Common myeloid progenitor, CD34-positive (primary cell): ENCODE data around the gene UBE3D.
"Not testable (repeated sequence)": the region's sequence is repeated elsewhere in the genome, so short reads cannot be mapped to it uniquely, and the experiment has no call there.

Experiments
- CTCF ChIA-PET: fragments of 350-600 bp; sonication (Branson Sonifier 250); formaldehyde crosslinking; loops from one replicate; lab custom pipeline; 2021; ENCODE audit warnings: antibody characterized with exemption; lab: Charles Lee
- POLR2A ChIA-PET: fragments of 350-600 bp; sonication (Branson Sonifier 250); formaldehyde crosslinking; loops from one replicate; lab custom pipeline; 2021; ENCODE audit warnings: antibody characterized with exemption; lab: Charles Lee
- DNase-seq, 3 donors: peaks; one replicate each; pipeline versions ENCODE4 v3.0.0 to v3.0.0-alpha.2; 2013
- H3K27ac ChIP-seq, 2 experiments: 1 replicate in 1 of 2; 2 replicates in 1 of 2; pipeline ENCODE4 v1.7.0; 2013; ENCODE audit warnings: inconsistent platforms in 2 of 2, low read length in 2 of 2, mild to moderate bottlenecking in 2 of 2, low read depth in 1 of 2, moderate library complexity in 1 of 2; ENCODE audit not compliant: severe bottlenecking in 2 of 2, insufficient read depth in 1 of 2, poor library complexity in 1 of 2
- H3K27me3 ChIP-seq, 5 experiments: replicated peaks in 2 of 5; 1 replicate in 3 of 5; 2 replicates in 2 of 5; pipeline versions ENCODE4 v1.6.1 to v1.7.0; 2013; ENCODE audit warnings: low read length in 4 of 5, mild to moderate bottlenecking in 2 of 5, moderate library complexity in 2 of 5, inconsistent platforms in 1 of 5; ENCODE audit not compliant: insufficient read depth in 5 of 5, control insufficient read depth in 4 of 5
- H3K36me3 ChIP-seq, 4 experiments: 1 replicate in 2 of 4; 2 replicates in 2 of 4; pipeline versions ENCODE4 v1.6.1 to v1.7.0; 2013; ENCODE audit warnings: low read length in 3 of 4, control low read depth in 1 of 4, mild to moderate bottlenecking in 1 of 4; ENCODE audit not compliant: control insufficient read depth in 4 of 4, insufficient read depth in 4 of 4
- H3K4me1 ChIP-seq, 4 experiments: 1 replicate in 3 of 4; 2 replicates in 1 of 4; pipeline versions ENCODE4 v1.6.1 to v1.7.1; 2013; ENCODE audit warnings: low read length in 3 of 4, mild to moderate bottlenecking in 3 of 4, control low read depth in 1 of 4, inconsistent platforms in 1 of 4, moderate library complexity in 1 of 4; ENCODE audit not compliant: control insufficient read depth in 4 of 4, insufficient read depth in 4 of 4; ENCODE audit errors: control extremely low read depth in 1 of 4
- H3K4me3 ChIP-seq, 7 experiments: 1 replicate in 4 of 7; 2 replicates in 3 of 7; pipeline versions ENCODE4 v1.5.1 to v1.7.0; 2013; ENCODE audit warnings: mild to moderate bottlenecking in 7 of 7, low read length in 6 of 7, moderate library complexity in 6 of 7, inconsistent platforms in 2 of 7, low read depth in 2 of 7, control low read depth in 1 of 7; ENCODE audit not compliant: insufficient read depth in 4 of 7, control insufficient read depth in 1 of 7; ENCODE audit errors: extremely low read depth in 1 of 7
- H3K9me3 ChIP-seq, 5 experiments: 1 replicate in 4 of 5; 2 replicates in 1 of 5; pipeline versions ENCODE4 v1.6.1 to v1.7.1; 2013; ENCODE audit warnings: low read length in 4 of 5, mild to moderate bottlenecking in 2 of 5, inconsistent platforms in 1 of 5, low read depth in 1 of 5, moderate library complexity in 1 of 5; ENCODE audit not compliant: control insufficient read depth in 4 of 5, insufficient read depth in 2 of 5; ENCODE audit errors: control extremely low read depth in 1 of 5
- WGBS: methylation state at CpG from one replicate; pipeline ENCODE4 v1.1.5; 2013; ENCODE audit not compliant: insufficient coverage; 5-methylcytosine and 5-hydroxymethylcytosine counted together

Gene UBE3D

DNA sequence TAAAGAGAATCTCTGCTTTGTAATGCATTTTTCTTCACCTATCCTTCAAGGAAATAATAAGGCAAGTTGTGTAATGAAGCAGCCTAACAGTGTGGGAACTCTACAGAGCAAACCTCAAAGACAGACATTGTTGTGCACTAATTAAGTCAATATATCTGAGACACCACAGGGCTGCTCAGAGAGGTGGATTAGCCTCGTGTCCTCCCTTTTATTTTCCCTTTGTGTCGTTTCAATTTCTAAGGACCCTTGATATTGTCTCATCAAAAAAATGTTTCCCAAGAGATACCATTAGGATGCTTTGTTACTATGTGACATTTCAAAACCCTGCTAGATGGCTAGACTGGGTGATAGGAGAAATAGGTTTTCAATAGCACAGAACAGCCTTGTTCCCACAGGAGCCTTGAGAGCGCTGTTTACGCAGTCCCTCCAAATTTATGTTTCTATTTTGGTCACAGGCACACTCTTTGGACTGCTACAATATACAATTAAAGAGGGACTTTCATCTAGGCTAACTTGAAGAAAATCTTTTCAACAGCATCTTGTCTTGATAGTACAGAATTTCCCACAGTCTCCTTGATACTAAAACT lies 23.1 kb downstream of the UBE3D start:
- no peak for DNase-seq
- H3K27me3 ChIP-seq = no peaks in the 10 kb centered on the region
- no peaks in the 10 kb centered on the region for H3K36me3 ChIP-seq
- no peak overlapping the region for H3K27ac ChIP-seq
- H3K9me3 ChIP-seq = peaks cover 0 to 1% (median 0%) of the 10 kb centered on the region in 5 experiments
- CTCF ChIA-PET = interaction anchor here (1.0 kb wide), 1 partner anchor 13 kb away, joined by 3 read pairs; no protein-coding TSS in a partner anchor
- H3K4me3 ChIP-seq = no peak overlapping the region
- WGBS = 100% methylated on average over 2 of the region's 4 CpGs
- POLR2A ChIA-PET = no interaction called here
- H3K4me1 ChIP-seq = no peaks in the 10 kb centered on the region

DNA sequence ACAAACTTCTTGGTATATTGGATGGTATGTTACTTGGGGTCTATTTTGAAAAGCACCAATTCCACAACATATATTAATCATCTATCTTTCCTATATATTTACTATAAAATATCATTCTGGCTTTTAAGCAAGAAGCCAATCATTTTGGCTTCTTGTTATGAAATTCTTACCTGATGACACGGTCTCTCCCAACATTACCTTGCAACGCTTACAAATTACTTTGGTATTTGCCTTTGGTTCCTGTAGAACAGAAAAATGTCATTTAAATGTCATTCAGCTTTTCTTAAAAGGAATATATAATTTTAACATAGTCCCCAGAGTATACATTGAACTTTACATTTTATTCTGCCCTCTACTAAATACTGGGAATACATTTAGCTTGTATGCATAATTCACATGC lies 27.4 kb downstream of the UBE3D start:
- Histone ChIP-seq H3K27me3 (no peaks in the 10 kb centered on the region), H3K4me1 (no peaks in the 10 kb centered on the region), H3K9me3 (peaks cover 0 to 3% (median 0%) of the 10 kb centered on the region in 5 experiments), H3K36me3 (peaks cover 0 to 11% (median 1%) of the 10 kb centered on the region in 4 experiments), H3K4me3 (no peak overlapping the region), H3K27ac (no peak overlapping the region)
- POLR2A ChIA-PET = no interaction called here
- 100% methylated on average over 2 of the region's 2 CpGs for WGBS
- CTCF ChIA-PET = no interaction called here
- no peak for DNase-seq

DNA sequence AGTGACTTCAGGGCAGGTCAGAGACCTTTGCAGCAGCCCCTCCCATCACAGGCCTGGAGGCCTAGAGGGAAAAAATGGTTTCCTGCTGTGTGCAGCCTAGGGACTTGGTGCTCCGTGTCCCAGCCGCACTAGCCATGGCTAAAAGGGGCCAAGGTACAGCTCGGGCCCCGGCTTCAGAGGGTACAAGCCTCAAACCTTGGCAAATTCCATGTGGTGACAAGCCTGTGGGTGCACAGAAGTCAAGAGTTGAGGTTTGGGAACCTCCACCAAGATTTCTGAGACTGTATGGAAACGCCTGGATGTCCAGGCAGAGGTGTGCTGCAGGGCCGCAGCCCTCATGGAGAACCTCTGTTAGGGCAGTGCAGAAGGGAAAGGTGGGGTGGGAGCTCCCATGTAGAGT lies 34.0 kb downstream of the UBE3D start:
- POLR2A ChIA-PET = no interaction called here
- peaks cover 3 to 33% (median 9%) of the 10 kb centered on the region in 4 experiments for H3K36me3 ChIP-seq
- no peak overlapping the region for H3K4me3 ChIP-seq
- H3K9me3 ChIP-seq = peaks cover 1 to 22% (median 20%) of the 10 kb centered on the region in 5 experiments
- 96% methylated on average over 6 of the region's 6 CpGs for WGBS
- H3K27me3 ChIP-seq = no peaks in the 10 kb centered on the region
- CTCF ChIA-PET = no interaction called here
- no peak for DNase-seq
- H3K27ac ChIP-seq = no peak overlapping the region
- no peaks in the 10 kb centered on the region for H3K4me1 ChIP-seq

DNA sequence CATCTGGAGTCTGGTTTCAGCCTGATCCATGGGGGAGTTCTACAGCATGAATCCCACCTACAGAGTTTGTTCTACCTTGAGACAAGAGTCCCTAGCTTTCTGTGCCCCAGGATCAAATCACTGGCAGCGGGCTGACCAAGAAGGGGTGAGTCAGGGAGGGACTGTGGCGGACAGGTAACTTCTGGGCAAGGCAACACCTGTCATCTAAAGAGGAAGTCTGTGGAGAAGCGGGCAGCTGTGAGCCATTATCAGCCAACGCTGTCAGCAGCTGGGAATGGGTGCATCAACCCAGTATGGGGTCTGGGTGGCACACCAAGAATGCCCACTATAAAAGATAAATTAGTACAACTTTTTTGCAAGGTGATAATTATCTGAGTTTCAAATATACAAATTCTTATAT lies 45.9 kb downstream of the UBE3D start:
- Histone ChIP-seq H3K36me3 (peaks cover 0 to 35% (median 13%) of the 10 kb centered on the region in 4 experiments), H3K4me3 (no peak overlapping the region), H3K27me3 (no peaks in the 10 kb centered on the region), H3K4me1 (no peaks in the 10 kb centered on the region), H3K27ac (no peak overlapping the region), H3K9me3 (peaks cover 0 to 7% (median 3%) of the 10 kb centered on the region in 5 experiments)
- ChIA-PET CTCF (no interaction called here), POLR2A (no interaction called here)
- 94% methylated on average over 4 of the region's 4 CpGs for WGBS
- no peak for DNase-seq

DNA sequence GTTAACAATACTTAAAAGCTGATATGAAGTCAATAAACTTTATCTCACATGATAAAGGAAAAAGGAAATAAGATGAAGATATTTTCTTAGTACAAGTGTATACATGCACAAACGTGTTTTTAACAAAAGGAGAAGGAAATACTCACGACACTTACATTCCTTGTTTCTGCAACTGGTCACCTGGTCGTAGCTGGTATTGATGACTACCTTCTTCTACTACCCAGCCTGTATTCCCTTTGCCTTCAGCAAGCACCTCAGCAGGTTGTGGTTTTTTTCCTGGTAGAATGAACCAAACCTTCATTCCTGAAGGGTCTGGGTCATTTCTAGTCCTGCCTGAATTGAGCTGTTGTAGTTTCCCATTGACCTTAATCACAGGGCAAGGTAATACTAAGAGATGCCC lies 54.5 kb downstream of the UBE3D start:
- H3K9me3 ChIP-seq, H3K27me3 ChIP-seq, H3K4me1 ChIP-seq, H3K4me3 ChIP-seq, POLR2A ChIA-PET, H3K27ac ChIP-seq, DNase-seq, CTCF ChIA-PET: not testable (repeated sequence)
- peaks cover 0 to 14% (median 12%) of the 10 kb centered on the region in 4 experiments for H3K36me3 ChIP-seq
- WGBS = no CpG with 5 or more reads among the region's 3 CpGs

DNA sequence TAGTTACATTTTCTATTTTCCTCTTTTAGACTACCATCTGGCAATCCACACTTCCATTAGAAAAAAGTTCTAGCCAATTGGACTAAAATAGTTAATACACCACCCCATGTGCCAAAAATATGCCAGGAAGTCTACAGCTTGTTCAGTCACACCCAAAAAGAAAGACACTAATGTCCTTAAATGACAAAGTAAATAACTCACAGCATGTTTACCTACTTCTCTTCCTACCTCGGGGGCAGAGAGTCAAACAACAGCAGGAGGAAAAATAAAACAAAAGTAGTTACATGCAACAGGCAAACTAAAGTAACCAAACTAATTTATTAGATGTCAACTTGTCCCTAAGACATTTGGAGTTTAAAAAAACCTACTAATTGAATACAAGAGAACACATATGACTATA lies 57.0 kb downstream of the UBE3D start:
- Histone ChIP-seq H3K27me3 (no peaks in the 10 kb centered on the region), H3K4me3 (no peak overlapping the region), H3K27ac (no peak overlapping the region), H3K36me3 (peaks cover 0 to 10% (median 7%) of the 10 kb centered on the region in 4 experiments), H3K4me1 (peaks cover 0 to 3% (median 0%) of the 10 kb centered on the region in 4 experiments), H3K9me3 (no peaks in the 10 kb centered on the region)
- CTCF ChIA-PET = no interaction called here
- no CpG with 5 or more reads among the region's 1 CpG for WGBS
- POLR2A ChIA-PET = no interaction called here
- no peak for DNase-seq

DNA sequence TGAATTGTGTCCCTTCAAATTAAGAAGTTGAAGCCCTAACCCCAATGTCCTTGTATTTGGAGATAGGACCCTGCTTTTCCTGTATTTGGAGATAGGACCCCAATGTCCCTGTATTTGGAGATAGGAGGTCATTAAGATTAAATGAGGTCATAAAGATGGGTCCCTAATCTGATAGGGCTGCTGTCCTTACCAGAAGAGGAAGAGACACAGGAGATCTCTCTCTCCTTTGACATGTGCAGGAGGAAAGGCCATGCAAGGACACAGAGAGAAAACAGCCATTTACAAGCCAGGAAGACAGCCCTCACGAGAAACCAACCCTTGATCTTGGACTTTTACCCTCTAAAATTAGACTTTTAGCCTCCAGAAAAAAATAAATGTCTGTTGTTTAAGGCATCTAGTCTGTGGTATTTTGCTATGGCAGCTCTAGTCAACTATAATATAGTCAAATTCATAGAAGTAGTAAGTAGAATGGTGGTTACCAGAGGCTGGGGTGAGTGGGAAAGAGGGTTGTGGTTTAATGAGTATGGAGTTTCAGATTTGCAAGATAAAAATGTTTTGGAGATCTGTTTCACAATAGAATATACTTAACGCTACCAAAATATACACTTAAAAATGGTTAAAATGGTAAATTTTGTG lies 59.3 kb downstream of the UBE3D start:
- H3K4me1 ChIP-seq = peaks cover 0 to 3% (median 0%) of the 10 kb centered on the region in 4 experiments
- DNase-seq = no peak
- WGBS = no CpG with 5 or more reads among the region's 2 CpGs
- ChIA-PET POLR2A (no interaction called here), CTCF (no interaction called here)
- no peaks in the 10 kb centered on the region for H3K9me3 ChIP-seq
- H3K27ac ChIP-seq = no peak overlapping the region
- H3K27me3 ChIP-seq = no peaks in the 10 kb centered on the region
- H3K4me3 ChIP-seq = no peak overlapping the region
- H3K36me3 ChIP-seq = peaks cover 0 to 2% (median under 1%) of the 10 kb centered on the region in 4 experiments
